ELR (cell line): ENCODE data around the gene NXPH3.

Source experiments
- DNase-seq: peaks from one replicate; pipeline ENCODE4 v3.0.0-alpha.2; 2015; ENCODE audit warnings: low read depth

NXPH3 gene

GRCh38 chr17:49592263-49592662 lies 16.6 kb downstream of the NXPH3 start:
- no peak for DNase-seq

DNA sequence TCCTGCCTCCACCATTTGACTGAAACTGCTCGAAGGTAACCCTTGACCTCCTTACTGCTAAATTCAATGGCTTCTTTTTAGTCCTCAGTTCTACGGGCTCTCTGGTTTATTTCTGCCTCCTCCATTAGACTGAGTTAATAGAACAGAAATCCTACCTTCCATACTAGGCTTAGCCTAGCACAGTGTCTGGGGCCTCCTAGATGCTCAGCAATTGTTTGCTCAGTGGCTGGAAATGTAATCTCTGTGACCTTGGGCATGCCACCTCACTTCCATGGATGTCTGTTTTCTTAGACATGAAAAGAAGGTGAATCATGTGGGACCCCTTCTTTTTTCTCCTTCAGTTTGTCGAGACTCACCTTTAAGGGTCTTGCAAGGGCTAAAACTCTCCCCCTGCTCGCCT lies 19.7 kb downstream of the NXPH3 start:
- DNase-seq, result no peak

GRCh38 chr17:49595980-49596379 lies 20.3 kb downstream of the NXPH3 start:
- DNase-seq, result no peak

GRCh38 chr17:49596613-49597244 lies 21.1 kb downstream of the NXPH3 start:
- DNase-seq, result no peak

DNA sequence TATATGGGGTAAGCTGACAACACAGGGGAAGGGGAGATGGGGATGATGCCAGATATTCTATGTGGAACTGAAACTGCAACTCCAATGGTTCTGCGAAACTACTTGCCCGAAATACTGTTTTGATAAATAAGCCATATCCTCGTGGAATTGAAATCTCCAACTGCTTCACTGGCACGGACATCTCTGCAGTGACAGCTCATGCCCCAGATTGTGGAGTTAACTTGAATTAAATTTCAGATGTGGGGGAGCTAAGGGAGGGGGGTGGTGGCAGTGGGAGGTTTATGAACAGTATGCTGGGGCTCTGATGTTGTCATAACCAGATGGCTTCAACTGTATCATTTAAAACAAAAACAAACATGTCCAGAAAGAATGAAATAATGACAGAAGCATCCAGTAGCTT lies 21.8 kb downstream of the NXPH3 start:
- DNase-seq, result no peak

GRCh38 chr17:49597928-49598655 lies 22.4 kb downstream of the NXPH3 start:
- DNase-seq, result no peak

DNA sequence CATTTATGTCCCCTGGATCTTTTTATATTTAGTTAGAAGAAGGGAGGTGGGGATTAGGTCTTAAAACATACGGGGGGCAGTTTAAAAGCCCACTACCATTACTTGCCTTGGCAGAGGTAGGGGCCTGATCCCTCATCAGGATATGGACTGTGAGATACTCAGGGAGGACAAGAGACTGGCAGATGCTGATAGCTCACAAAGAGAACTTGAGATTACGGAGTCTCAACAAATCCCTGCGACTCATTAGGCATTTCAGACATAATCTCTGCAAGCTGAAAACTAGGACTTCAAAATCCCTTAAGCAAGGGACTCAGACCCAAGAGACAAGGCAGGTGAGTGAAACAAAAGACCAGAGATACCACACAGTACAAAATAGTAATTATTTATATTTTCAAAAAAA lies 23.2 kb downstream of the NXPH3 start:
- no peak for DNase-seq

GRCh38 chr17:49600949-49601348 lies 25.3 kb downstream of the NXPH3 start:
- DNase-seq, result peak; percentile 34

- DNase-seq, result no peak
Observed at GRCh38 chr17:49602783-49603182, 27.1 kb downstream of the NXPH3 start.

GRCh38 chr17:49603238-49603637 lies 27.6 kb downstream of the NXPH3 start:
- DNase-seq, result no peak

- peak; percentile 15 for DNase-seq
Observed at GRCh38 chr17:49603720-49604119, 28.0 kb downstream of the NXPH3 start.

- no peak for DNase-seq
Observed at GRCh38 chr17:49604314-49604869, 28.7 kb downstream of the NXPH3 start.

- DNase-seq, result no peak
Observed at GRCh38 chr17:49610883-49611584, 35.4 kb downstream of the NXPH3 start.

DNA sequence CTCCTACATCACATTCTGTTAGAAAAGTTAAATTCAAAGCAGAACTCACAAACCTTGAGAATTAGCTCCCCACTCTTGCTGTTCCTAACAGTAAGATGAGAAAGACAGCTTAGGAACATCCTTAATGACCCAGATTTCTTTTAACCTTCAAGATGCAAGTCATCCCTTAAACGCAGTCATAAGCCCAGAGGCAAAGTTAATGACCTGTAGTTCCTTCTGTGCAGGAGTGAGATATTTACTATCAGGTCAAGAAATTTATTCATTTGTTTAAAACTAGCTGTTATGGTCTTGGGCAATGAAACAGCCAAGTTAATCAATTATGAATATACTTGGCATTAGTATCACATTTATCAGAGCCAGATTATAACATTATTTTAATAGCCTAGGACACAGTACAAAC lies 37.1 kb downstream of the NXPH3 start:
- DNase-seq, result no peak

- no peak for DNase-seq
Observed at GRCh38 chr17:49613182-49613800, 37.6 kb downstream of the NXPH3 start.

DNA sequence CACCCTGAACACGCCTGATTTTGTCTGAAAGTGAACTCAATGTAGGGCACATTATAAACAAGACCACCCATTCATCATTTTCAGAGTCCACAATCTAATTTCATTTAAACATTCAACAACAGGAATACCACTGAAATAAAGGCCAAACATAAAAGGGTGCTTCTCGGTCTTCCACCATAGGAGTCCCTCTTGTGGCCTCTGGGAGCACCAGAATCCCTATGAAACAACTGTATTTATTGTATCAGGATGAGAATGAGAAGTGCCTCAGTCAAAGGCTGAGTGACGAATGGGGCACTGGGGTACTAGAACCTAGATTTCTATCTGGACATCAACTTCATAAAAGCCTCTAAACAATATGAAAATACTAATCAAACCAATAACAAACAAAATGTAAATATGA lies 40.4 kb downstream of the NXPH3 start:
- peak; percentile 29 for DNase-seq

GRCh38 chr17:49616601-49617131 lies 41.0 kb downstream of the NXPH3 start:
- no peak for DNase-seq

- DNase-seq, result peak; percentile 51
Observed at GRCh38 chr17:49618028-49618611, 42.4 kb downstream of the NXPH3 start.

DNA sequence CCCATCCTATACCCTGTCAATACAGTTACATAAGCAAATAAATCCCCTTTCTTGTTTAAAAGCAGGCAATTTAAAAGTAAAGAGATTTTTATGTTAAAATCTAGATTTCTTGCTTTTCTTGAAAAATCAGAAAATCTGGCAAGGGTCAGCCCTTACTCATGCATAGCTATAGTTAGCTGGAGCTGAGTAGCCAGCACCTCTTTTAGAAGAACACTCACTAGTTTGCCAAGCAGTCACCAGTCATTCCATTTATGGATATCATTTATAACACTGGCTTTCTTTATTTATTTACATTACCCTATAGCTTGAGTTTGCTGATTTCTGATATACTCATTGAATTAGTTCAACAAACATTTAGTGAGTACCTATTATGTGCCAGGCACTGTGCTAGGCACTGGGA lies 45.7 kb downstream of the NXPH3 start:
- DNase-seq, result no peak

DNA sequence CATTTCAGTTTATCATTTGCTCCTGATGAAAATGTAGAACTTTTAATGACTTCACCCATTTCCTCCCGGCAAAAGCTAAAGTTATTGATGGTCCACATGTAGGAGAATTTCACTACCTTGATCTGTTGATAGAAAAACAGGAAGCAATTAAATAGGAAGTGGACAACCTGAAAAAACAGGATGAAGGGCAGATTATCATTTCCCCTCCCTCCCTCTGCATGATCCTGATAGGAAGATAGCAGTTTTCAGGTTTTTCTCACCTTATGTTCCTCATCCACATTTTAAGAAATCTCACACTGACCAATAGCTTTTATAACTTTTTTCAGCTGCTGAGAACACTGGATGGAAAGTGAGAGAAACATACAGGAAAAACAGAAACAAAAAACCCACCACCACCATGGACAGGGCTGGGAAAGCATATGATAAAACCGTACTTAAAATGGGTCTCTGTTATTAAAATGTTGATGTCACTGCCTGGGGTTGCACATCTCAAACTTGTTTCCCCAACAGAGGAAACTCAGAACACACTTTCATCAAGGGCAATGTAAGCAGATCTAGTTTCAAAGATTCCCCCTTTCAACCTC lies 46.4 kb downstream of the NXPH3 start:
- DNase-seq, result no peak

GRCh38 chr17:49624896-49625295 lies 49.2 kb downstream of the NXPH3 start:
- DNase-seq, result no peak
